GM18861 (cell line): ENCODE data around the gene UNK.
A peak's percentile ranks its signal among the peaks of the same experiment; 100 is the strongest.
"Not testable (repeated sequence)": the region's sequence is repeated elsewhere in the genome, so short reads cannot be mapped to it uniquely, and the experiment has no call there.

Experiments
- ATAC-seq: cut with Tn5 transposase; IDR thresholded peaks from one replicate; pipeline ENCODE4 v1.9.1; 2021; ENCODE audit not compliant: unreplicated experiment

UNK gene

GRCh38 chr17:75793460-75793859 is 8.9 kb downstream of the UNK start:
- no peak for ATAC-seq

GRCh38 chr17:75795820-75796607 is 11.4 kb downstream of the UNK start:
- no peak for ATAC-seq

- no peak for ATAC-seq
These were observed 14.8 kb downstream of the UNK start for GRCh38 chr17:75799402-75799801.

GRCh38 chr17:75803883-75804282 is 19.3 kb downstream of the UNK start:
- no peak for ATAC-seq

GRCh38 chr17:75806822-75807500 is 22.4 kb downstream of the UNK start:
- ATAC-seq, result no peak

- ATAC-seq, result no peak
These were observed 23.3 kb downstream of the UNK start for GRCh38 chr17:75807861-75808260.

GRCh38 chr17:75808549-75808904 is 23.9 kb downstream of the UNK start:
- ATAC-seq, result no peak

- peak; percentile 70 for ATAC-seq
These were observed 24.5 kb downstream of the UNK start for GRCh38 chr17:75808905-75809621.

GRCh38 chr17:75809631-75810111 is 25.1 kb downstream of the UNK start:
- no peak for ATAC-seq

GRCh38 chr17:75810216-75810615 is 25.6 kb downstream of the UNK start:
- ATAC-seq, result no peak

- ATAC-seq, result not testable (repeated sequence)
These were observed 26.1 kb downstream of the UNK start for GRCh38 chr17:75810756-75811155.

GRCh38 chr17:75811174-75811573 is 26.6 kb downstream of the UNK start:
- ATAC-seq, result no peak

- ATAC-seq, result no peak
These were observed 27.7 kb downstream of the UNK start for GRCh38 chr17:75812096-75813013.

- no peak for ATAC-seq
These were observed 28.7 kb downstream of the UNK start for GRCh38 chr17:75813081-75814020.

GRCh38 chr17:75814021-75814395 is 29.4 kb downstream of the UNK start:
- ATAC-seq, result no peak

GRCh38 chr17:75814900-75815373 is 30.3 kb downstream of the UNK start:
- no peak for ATAC-seq

- ATAC-seq, result no peak
These were observed 30.8 kb downstream of the UNK start for GRCh38 chr17:75815399-75815798.

GRCh38 chr17:75816693-75817092 is 32.1 kb downstream of the UNK start:
- ATAC-seq, result no peak

- no peak for ATAC-seq
These were observed 33.0 kb downstream of the UNK start for GRCh38 chr17:75817571-75817970.
